A204.1 (cell line): ENCODE results near the gene NPC1.
"Not testable (repeated sequence)": the region's sequence is repeated elsewhere in the genome, so short reads cannot be mapped to it uniquely, and the experiment has no call there.

Experiments used
- FAIRE-seq: peaks from 2 replicates; lab custom pipeline; 2012; peaks lifted over from hg19 to GRCh38; lab: Jason Lieb, UNC

The NPC1 gene

GRCh38 chr18:23608211-23608610, 21.9 kb upstream of the NPC1 start:
- no peak for FAIRE-seq

DNA sequence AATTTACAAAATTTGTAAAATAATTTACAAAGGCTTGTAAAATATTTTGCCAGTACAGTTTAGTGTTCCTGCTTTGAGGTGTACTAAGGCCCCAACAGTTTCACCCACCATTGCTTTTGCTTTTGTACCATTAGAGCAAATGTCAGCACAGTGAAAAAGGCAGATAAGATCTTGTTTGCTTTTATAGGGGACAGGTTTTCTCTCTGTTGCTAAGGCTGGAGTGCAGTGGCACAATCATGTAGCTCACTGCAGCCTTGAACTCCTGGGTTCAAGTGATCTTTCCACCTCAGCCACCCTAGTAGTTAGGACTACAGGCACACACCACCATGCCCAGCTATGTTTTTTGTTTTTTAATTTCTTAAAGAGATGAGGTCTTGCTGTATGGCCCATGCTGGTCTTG, 19.6 kb upstream of the NPC1 start:
- no peak for FAIRE-seq

GRCh38 chr18:23599809-23600208, 13.5 kb upstream of the NPC1 start:
- no peak for FAIRE-seq

DNA sequence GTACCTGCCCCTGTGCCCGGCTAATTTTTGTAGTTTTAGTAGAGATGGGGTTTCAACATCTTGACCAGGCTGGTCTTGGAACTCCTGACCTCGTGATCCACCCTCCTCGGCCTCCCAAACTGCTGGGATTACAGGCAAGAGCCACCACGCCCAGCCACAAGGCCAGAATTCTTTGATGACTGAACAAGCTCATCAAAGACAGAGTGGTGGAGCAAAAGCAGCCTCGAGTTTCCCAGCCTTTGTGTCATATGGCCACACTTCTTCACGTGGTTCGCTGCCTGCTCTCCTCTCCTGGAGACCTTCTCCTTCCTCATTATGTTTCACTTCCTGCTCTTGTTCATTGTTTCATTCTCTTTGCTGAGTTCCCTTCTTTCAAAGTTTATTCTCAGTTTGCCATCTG, 9.9 kb upstream of the NPC1 start:
- no peak for FAIRE-seq

- FAIRE-seq, result no peak
Measured at GRCh38 chr18:23595591-23595990, 9.3 kb upstream of the NPC1 start.

- no peak for FAIRE-seq
Measured at GRCh38 chr18:23593720-23594119, 7.4 kb upstream of the NPC1 start.

- FAIRE-seq, result no peak
Measured at GRCh38 chr18:23592911-23593310, 6.6 kb upstream of the NPC1 start.

DNA sequence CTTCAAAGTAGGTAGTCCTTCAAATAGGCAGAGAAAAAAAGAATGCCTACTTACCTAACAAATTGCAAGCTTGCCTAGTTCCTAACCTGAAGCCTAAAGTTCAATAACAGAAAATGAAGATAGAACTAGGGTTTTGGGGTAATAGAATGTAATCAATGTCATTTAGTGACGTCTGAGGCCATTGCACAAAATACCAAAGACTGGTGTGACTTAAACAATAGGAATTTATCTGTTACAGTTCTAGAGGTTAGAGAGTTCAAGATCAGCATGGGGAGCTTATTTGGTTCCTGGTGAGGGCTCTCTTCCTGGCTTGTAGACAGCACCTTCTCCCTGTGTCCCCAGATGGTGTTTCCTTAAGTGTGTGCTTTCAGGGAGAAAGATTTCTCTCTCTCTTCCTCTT, 4.7 kb upstream of the NPC1 start:
- no peak for FAIRE-seq

DNA sequence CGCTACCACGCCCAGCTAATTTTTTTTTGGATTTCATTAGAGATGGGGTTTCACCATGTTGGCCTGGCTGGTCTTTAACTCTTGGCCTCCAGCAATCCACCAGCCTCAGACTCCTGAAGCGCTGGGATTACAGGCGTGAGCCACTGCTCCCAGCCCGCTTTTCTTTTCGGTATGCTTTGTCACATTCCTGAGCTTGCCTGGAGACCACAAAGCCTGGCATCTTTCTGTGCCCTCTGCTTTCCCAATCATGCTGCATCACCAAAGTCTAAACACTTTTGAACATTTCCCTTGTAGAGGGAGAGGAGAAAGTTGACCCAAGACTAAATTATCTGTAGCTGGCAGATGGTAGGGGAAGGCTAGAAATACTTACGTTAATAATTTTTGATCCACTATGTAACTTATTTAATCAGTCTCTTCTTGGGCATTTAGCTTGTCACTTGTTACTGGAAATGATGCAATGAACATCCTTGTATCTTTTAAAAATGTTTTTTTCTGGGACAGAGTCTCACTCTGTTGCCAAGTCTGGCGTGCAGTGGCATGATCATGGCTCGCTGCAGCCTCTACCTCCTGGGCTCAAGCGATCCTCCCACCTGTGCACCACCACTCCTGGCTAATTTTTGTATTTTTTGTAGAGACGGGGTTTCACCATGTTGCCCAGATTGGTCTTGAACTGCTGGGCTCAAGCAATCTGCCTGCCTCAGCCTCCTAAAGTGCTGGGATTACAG, 2.7 kb upstream of the NPC1 start:
- FAIRE-seq, result no peak

- FAIRE-seq, result no peak
Measured at GRCh38 chr18:23587220-23587642, 925 bp upstream of the NPC1 start.

GRCh38 chr18:23585897-23586248, 433 bp downstream of the NPC1 start:
- FAIRE-seq, result no peak

DNA sequence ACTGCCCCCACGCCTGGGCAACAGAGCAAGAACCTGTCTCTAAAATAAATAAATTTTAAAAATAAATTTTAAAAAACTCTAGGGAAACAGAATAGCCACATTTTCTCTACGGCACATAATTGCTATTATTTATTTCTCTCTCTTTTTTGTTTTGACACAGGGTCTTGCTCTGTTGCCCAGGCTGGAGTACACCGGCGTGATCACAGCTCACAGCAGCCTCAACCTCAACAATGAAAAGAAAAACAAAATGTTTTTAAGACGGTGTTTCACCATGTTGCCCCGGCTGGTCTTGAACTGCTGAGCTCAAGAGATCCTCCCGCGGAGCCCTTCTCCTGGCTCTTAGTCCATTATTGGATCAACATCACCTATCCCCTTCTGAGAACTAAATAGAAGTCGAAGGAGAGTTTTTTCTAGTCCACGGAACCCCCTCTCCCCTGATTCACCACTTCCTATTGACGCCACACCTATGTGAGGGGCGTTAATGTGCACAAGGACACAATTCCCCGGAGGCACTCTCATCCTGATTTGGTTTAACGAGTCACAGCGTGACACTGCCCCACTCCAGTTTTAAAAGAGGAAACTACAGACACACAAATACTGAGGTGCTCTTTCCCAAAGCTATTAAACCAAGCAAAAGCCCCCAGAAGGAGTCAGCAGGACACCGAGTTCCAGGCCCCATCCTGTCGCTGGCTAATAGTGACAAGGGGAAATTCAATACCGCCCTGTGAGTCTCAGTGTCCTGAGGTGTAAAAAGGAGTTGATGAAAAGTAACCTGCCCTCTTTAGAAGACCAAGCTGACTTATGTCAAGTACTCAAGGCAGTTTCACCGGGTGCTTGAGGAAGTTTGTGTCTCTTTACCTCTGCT, 1.1 kb downstream of the NPC1 start:
- FAIRE-seq, result no peak

- no peak for FAIRE-seq
Measured at GRCh38 chr18:23584019-23584983, 2.0 kb downstream of the NPC1 start.

DNA sequence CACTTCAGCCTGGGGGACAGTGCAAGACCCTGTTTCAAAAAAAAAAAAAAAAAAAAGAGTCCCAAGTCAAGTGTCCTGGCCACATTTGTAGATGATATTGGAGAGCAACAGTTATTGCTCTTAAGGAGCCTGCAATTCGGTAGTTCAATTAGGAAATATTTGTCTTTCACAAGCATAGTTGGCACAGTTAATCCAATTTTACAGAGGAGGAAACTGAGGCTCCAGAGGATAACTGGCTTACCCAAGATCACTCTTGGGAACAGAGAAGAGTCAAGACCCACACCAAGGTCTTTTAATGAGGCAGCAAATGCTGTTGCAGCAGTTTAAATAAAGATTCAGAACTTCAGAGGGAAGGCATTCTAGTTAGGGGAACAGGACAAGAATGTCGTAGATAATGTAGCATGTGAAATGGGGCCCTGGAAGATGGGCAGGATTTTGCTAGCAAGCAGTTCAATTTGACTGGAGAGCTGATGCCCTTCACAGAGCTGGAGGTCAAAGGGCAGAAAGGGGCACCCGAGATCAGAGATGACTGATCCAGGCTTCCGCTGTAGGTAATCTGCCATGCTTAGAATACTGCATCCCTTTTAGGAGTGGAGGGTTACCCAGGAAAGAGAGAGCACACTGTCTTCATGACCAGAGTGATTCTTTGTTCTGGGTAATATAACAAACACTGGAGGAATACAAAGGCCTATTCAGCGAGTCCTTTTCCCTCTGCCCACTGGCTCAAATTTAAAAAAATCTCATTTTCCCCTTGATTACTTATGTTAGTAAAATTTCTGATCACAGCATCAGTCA, 3.0 kb downstream of the NPC1 start:
- FAIRE-seq, result no peak

GRCh38 chr18:23580677-23581367, 5.5 kb downstream of the NPC1 start:
- FAIRE-seq, result no peak

DNA sequence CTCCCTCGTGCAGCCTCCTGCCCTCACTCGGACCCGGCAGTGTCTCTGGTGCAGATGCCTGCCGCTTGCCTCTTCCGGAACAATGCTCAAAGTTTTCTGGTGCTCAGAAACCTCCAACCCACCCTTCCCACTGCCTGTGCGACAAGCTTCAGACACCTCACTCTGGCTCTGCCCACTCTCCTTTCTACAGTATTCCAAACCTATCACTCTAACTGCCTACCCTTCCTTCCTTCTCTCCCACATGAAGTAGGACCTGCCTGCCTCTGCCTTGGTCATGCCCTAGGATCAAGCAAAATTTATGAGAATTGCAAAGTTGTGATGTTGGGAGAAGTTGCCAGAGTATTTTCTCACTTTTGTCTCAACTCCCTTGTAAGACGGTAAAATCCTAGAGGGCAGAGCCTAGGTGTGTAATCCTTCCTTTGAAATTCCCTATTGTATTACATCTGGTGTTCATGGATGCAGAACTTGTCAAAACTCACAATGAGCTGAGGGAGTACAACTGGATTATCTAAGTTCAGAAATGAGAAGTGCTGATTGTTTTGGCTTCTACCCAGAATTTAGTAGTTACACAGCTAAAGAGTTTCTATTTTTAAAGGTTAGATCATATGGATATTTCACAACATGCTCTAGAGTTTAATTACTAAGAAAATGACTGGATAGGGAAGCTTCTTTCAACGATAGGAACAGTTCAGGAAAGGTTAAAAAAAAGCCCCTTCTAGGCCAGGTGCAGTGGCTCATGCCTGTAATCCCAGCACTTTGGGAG, 7.2 kb downstream of the NPC1 start:
- no peak for FAIRE-seq

DNA sequence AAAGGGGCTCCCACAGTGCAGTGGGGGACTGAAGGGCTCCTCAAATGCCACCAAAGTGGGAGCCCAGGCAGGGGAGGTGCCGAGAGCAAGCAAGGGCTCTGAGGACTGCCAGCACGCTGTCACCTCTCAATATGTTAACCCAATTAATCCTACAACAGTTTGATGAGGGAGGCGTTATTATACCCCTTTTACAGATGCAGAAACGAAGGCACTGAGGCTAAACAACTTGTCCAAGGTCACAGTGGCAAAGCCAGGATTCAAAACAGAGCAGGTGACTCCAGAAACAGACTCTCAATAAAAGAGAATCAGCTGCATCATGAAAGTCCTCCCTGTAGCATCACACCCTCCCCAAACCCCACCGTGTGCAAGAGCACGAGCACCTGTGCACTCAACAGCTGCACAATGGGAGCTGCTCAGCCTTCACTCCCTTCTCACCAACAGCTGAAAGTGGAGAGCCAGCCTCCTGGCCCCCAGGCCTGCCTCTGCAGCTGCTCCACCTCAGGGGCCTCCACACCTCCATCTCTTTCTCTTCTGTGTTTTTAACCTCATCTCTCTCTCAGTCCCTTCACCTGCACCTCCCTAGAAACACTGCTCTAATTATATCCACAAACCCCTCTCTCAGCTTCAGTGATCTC, 8.1 kb downstream of the NPC1 start:
- FAIRE-seq, result no peak

- FAIRE-seq, result not testable (repeated sequence)
Measured at GRCh38 chr18:23577521-23577920, 8.8 kb downstream of the NPC1 start.

- no peak for FAIRE-seq
Measured at GRCh38 chr18:23575309-23575651, 11.0 kb downstream of the NPC1 start.
